ENCODE measurements around the gene TCAP.
A peak's percentile ranks its signal among the peaks of the same experiment; 100 is the strongest.

Gene TCAP, protein sequence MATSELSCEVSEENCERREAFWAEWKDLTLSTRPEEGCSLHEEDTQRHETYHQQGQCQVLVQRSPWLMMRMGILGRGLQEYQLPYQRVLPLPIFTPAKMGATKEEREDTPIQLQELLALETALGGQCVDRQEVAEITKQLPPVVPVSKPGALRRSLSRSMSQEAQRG

GRCh38 chr17:39664581-39665561 is at the start of gene TCAP:
TCAP (plus strand) TSS chr17:39665349; CDS start chr17:39665360, 11 bp downstream.
- DNase-seq (ENCODE audit: low read depth) = no peak

- DNase-seq (ENCODE audit: low read depth) = no peak
These were observed 49.7 kb upstream of the TCAP start for GRCh38 chr17:39615434-39615833.

GRCh38 chr17:39617100-39617445 is 48.1 kb upstream of the TCAP start:
- DNase-seq (ENCODE audit: low read depth) = no peak

DNA sequence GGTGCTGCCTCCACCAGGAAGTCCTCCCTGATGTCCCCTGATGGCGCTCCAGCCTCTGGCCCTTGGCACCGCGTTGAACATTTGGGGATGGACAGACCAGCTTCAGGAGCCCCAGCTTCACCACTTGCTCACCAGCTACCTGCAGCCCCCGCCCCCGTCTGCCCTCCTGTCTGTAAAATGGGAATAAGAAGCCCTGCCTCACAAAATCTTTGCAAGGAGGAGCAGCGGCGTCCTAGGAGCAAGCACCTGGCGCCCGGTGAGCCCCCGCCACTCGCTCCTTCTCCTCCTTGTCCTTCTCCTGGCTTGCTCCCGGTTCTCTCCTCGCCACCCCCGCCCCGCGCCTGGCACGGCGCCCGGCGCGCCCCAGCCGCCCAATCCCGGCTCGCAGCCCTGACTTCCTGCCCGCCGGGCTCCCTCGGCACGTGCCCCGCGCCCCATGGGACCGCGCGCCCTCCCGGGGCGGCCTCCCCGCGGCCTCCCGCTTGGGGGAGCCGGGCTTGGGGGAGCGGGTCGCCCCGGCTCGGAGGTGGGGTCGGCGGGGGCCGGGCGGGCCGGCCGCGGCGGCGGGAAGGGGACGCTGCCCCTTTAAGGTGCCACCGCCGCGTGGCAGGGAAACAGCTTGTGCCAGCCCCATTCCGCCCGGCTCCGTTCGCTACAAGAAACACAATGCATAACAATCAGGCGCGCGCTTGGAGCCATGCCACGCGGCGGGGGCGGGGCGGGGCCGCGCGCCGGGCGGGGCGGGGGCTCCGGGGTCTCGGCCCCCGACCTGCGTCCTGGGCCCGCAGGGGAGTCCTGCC is 47.5 kb upstream of the TCAP start:
- peak; percentile 17 for DNase-seq (ENCODE audit: low read depth)

DNA sequence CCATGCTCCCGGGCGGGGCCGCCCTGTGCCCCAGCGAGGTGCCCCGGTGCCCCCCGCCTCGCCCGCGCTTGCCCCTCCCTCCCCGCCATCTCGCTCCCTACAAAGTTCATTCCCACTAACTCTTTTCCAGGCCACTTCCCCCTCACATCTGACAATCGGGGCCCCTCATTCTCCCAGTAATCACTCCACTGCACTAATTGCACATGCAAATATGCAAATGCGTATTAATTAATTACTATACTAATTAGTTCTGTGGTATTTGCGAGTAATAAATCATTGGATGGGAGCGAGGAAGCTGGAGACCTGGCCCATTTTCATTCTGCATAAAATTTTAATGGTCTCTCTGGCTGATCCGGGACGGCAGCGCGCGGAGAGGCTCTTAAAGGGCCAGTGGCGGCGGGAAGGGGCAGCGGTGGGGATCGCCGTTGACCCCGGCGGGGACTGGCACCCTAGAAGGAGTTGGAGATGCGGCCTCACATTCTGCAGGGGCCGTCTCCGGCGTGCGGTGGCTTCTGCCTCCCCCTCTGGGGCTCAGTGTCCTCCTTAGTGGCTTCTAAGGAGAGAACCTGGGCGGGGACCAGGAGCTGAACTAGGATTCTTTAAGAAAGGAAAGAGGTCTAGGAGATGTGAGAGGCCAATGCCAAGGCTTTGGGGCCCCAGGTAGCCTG is 46.8 kb upstream of the TCAP start:
- no peak for DNase-seq (ENCODE audit: low read depth)

GRCh38 chr17:39618956-39619785 is 46.0 kb upstream of the TCAP start:
- no peak for DNase-seq (ENCODE audit: low read depth)

- DNase-seq (ENCODE audit: low read depth) = no peak
These were observed 45.4 kb upstream of the TCAP start for GRCh38 chr17:39619786-39620101.

DNA sequence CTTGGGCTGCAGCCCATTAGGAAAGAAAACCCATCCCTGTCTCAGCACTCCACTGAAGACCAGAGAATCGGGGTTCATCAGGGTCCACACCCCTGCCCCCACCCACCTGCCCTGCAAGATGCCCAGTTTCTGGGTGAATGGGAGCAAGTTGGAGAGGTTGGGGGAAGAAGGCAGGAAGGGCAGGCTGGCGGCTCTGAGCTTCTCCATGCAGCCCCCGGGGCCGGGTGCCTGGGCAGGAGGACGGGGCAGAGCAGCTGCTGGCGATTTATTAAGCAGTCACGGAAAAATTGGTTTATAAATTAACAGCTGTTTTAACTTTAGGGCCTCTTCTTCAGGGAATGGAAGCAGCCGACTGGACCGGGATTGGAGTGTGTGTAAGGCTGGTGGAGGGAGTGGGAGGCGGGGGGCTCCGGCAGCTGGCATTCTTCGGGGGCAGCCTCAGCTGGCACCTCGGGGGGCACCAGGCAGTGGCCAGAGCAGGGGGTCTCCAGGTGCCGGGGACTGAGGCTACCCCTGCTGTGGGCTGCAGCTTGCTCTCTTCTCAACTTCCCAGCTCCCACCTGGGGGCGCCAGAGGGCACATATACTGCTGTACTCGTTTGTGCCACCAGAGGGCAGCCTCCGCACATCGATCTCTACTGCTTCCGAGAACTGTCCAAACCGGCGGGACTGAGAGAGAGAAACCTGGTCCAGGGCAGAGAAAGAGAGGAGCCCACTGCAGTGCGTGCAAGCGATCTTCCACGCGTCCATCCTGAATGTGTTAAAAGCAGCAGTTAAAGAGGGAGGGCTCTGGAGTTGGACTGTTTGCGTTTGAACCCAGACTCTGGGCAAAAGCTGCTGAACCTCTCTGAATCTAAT is 43.4 kb upstream of the TCAP start:
- peak; percentile 85 for DNase-seq (ENCODE audit: low read depth)

DNA sequence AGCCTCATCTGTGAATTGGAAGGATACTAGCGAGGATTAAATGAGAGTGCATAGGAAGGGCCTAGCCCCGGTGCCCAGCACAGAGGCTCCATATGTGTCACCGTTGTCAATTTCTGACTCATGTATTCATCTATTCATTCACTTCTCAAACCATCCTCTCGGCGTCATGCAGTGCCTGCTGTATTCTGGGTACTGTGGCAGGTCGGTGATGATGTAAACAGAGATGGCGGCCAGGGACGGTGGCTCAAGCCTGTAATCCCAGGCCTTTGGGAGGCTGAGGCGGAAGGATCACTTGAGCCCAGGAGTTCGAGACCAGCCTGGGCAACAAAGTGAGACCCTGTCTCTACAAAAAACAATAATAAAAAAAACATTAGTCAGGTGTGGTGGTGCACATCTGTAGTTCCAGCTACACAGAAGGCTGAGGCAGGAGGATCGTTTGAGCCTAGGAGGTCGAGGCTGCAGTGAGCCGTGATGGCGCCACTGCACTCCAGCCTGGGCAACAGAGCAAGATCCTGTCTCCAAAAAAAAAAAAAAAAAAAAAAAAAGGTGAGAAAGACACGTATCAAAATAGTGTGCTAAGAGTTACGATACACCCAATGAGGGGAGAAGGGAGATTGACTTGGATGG is 42.7 kb upstream of the TCAP start:
- DNase-seq (ENCODE audit: low read depth) = no peak

- peak; percentile 81 for DNase-seq (ENCODE audit: low read depth)
These were observed 41.7 kb upstream of the TCAP start for GRCh38 chr17:39623356-39623950.

DNA sequence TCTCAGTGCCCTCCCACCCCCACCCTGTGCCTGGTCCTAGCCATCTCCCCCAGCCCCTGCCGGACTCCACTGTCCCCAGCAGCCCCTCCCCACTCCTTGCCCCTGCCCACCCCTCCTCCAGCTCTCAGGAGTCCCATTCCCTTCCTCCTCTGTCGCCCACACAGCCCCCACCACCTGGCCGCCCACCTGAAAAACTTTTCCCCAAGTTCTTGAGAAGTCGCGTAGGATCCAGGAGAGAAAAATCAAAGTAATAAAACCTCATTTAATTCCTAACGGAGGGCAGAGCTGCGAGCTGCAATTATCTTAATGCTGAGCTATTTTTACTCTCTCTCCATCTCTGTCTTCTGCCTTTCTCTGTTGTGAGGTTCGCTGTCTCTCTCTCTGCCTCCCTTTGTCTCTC is 40.8 kb upstream of the TCAP start:
- no peak for DNase-seq (ENCODE audit: low read depth)

DNA sequence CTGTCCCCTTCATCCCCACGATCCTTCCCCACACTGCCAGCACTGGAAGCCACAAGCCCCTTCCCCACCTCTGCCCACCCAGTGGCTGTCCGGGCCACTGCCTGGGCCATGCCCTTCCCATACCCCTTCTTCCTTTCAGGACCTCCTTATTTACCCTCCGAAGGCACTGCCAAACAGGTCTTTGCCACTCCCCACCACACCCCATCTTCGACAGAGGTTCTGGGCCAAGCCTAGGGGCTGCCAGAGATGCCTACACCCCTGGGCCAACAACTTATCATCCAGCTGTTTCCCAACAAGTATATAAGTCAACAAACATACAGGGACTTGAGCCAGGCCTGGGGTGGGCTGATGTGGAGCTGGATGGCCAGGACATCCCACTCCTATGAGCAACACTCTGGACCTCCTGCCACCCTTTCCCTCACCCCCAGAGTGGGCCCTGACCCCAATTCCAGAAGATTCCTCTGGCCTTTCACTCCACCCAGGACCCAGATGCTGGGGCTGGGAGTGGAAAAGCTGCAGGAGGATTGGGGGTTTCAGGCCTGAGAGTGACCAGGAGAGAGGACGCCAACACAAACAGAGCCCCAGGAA is 39.9 kb upstream of the TCAP start:
- DNase-seq (ENCODE audit: low read depth) = no peak

GRCh38 chr17:39626171-39627046 is 38.7 kb upstream of the TCAP start, which contains the start of gene PPP1R1B:
PPP1R1B (plus strand) TSS chr17:39626952; CDS start chr17:39627393, 441 bp downstream.
- DNase-seq (ENCODE audit: low read depth) = no peak

DNA sequence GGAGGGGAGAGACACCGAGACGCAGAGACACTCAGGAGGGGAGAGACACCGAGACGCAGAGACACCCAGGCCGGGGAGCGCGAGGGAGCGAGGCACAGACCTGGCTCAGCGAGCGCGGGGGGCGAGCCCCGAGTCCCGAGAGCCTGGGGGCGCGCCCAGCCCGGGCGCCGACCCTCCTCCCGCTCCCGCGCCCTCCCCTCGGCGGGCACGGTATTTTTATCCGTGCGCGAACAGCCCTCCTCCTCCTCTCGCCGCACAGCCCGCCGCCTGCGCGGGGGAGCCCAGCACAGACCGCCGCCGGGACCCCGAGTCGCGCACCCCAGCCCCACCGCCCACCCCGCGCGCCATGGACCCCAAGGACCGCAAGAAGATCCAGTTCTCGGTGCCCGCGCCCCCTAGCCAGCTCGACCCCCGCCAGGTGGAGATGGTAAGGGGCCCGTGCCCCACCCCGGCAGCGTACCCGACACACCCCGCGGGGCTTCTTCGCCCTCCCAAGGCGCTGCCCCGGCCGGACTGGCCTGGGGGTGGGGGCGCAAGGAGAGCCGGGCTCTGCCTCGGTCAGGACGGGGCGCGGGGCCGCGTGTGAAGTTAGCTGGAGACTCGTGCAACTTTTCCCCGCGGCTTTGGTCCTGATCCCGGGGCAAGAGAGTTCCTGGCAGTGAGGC is 38.0 kb upstream of the TCAP start:
- no peak for DNase-seq (ENCODE audit: low read depth)

DNA sequence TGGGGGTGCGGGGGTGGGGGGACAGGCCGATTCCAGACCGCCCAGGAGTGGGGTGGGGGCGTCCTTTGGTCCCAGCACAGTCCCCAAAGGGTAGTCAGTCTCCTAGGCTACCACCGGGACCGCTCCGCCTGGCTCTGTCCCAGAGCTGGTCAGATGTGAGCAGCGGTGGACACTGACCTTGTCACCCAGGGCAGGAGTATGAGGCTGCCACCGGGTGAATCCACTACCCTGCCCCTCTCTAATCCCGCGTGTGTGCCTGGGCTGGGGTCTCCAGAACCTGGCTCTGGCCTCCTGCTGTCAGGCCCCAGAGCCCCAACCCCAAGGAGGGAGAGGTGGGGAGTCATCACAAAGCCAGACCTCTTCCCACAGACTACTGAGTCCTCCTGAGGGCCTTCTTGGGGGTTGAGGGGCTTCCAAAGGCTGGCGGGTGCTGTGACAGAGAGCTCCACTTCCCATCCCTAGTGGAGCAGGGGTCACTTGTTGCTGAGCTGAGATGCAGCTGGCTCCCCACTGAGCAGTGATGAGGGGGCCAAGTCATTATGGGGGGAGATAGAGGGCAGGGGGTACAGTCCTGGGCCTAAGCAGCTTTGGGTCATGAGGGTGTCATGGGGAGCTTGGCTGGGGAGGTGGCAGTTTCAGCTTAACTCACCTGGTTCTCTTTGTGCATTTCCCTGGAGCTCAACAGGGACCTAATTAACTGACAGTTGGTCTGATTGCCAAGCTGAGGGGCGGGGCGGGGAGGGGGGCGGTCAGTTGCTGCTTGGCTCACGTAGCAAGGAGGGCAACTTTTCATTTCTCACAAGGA is 37.2 kb upstream of the TCAP start:
- no peak for DNase-seq (ENCODE audit: low read depth)

GRCh38 chr17:39628655-39629493 is 36.3 kb upstream of the TCAP start:
- no peak for DNase-seq (ENCODE audit: low read depth)
